T-cell (primary cell): ENCODE measurements around the gene SMIM36. TPM values are rescaled to one million over a fixed set of nuclear protein-coding genes. Genes with fewer than 3 reads are reported as not detected.
"Not testable (repeated sequence)": the region's sequence is repeated elsewhere in the genome, so short reads cannot be mapped to it uniquely, and the experiment has no call there.

Experiments used
- ATAC-seq, 4 experiments: fragments of 200-7000 bp in 3 of 4; fragments of 150-1000 bp in 1 of 4; cut with Tn5 transposase; replicated peaks in 1 of 4; 1 replicate in 3 of 4; 2 replicates in 1 of 4; pipeline ENCODE4 v1.10.0; 2021; ENCODE audit warnings: moderate library complexity in 3 of 4, mild to moderate bottlenecking in 2 of 4, moderate number of reproducible peaks in 1 of 4
- CTCF ChIA-PET, 2 donors: fragments of 300-600 bp; sonication (Branson Sonifier 250); formaldehyde crosslinking; loops; one replicate each; lab custom pipeline; 2022; ENCODE audit warnings: antibody characterized with exemption in 2 of 2; lab: Charles Lee
- POLR2A ChIA-PET, 2 donors: fragments of 300-600 bp; sonication (Branson Sonifier 250); formaldehyde crosslinking; loops; one replicate each; lab custom pipeline; 2022; ENCODE audit warnings: antibody characterized with exemption in 2 of 2; lab: Charles Lee
- DNase-seq, 35 experiments: peaks; one replicate each; pipeline versions ENCODE4 v3.0.0 to v3.0.0-alpha.2; 2013 to 2023
- H3K27ac ChIP-seq: one replicate; pipeline ENCODE4 v1.5.1; 2013; ENCODE audit warnings: low read length
- H3K27me3 ChIP-seq, 2 experiments: replicated peaks in 1 of 2; 1 replicate in 1 of 2; 2 replicates in 1 of 2; pipeline versions ENCODE4 v1.6.1 to v1.7.0; 2013; ENCODE audit warnings: low read length in 1 of 2, mixed read lengths in 1 of 2; ENCODE audit not compliant: control insufficient read depth in 2 of 2, insufficient read depth in 2 of 2; ENCODE audit errors: extremely low read depth in 1 of 2
- H3K36me3 ChIP-seq, 2 donors: 1 replicate in 1 of 2; 2 replicates in 1 of 2; pipeline versions ENCODE4 v1.6.1 to v1.7.0; 2013; ENCODE audit warnings: low read length in 1 of 2; ENCODE audit not compliant: control insufficient read depth in 2 of 2, insufficient read depth in 1 of 2; ENCODE audit errors: extremely low read depth in 1 of 2
- H3K4me1 ChIP-seq, 2 experiments: 1 replicate in 1 of 2; 2 replicates in 1 of 2; pipeline versions ENCODE4 v1.6.1 to v1.7.0; 2013; ENCODE audit warnings: low read length in 2 of 2, mixed read lengths in 1 of 2; ENCODE audit not compliant: insufficient read depth in 2 of 2, control insufficient read depth in 1 of 2; ENCODE audit errors: extremely low read depth in 1 of 2
- H3K4me3 ChIP-seq, 2 donors: 1 replicate in 1 of 2; 2 replicates in 1 of 2; pipeline versions ENCODE4 v1.5.1 to v1.7.0; 2013; ENCODE audit warnings: mild to moderate bottlenecking in 2 of 2, low read length in 1 of 2, moderate library complexity in 1 of 2; ENCODE audit not compliant: control insufficient read depth in 1 of 2; ENCODE audit errors: extremely low read depth in 1 of 2
- H3K9me3 ChIP-seq: 2 replicates; pipeline ENCODE4 v1.7.0; 2013
- H3K27ac Mint-ChIP-seq, 2 donors: one replicate each; pipeline ENCODE4 v1.8.0; 2020 to 2021; ENCODE audit warnings: mild to moderate bottlenecking in 2 of 2, mixed read lengths in 2 of 2
- H3K27me3 Mint-ChIP-seq, 2 donors: one replicate each; pipeline ENCODE4 v1.8.0; 2021 to 2022; ENCODE audit warnings: mixed read lengths in 2 of 2
- H3K36me3 Mint-ChIP-seq: one replicate; pipeline ENCODE4 v1.8.0; 2021; ENCODE audit warnings: mixed read lengths
- H3K4me1 Mint-ChIP-seq, 3 donors: one replicate each; pipeline ENCODE4 v1.8.0; 2020 to 2022; ENCODE audit warnings: mixed read lengths in 3 of 3, mild to moderate bottlenecking in 1 of 3
- H3K4me3 Mint-ChIP-seq, 3 donors: one replicate each; pipeline ENCODE4 v1.8.0; 2020 to 2022; ENCODE audit warnings: mild to moderate bottlenecking in 3 of 3, mixed read lengths in 3 of 3, moderate library complexity in 3 of 3
- H3K9me3 Mint-ChIP-seq, 3 donors: one replicate each; pipeline ENCODE4 v1.8.0; 2020 to 2022; ENCODE audit warnings: mixed read lengths in 3 of 3
- WGBS: methylation state at CpG from one replicate; pipeline ENCODE4 v1.1.5; 2013; ENCODE audit warnings: missing lambda C conversion rate; ENCODE audit not compliant: insufficient coverage; 5-methylcytosine and 5-hydroxymethylcytosine counted together
- total RNA-seq, 35 experiments: library from RNA in 6 of 35; stranded (reverse) in 6 of 35; fragments of 120-200 nt in 1 of 35; gene quantifications; one replicate each; pipeline versions ENCODE4 v1.2.1 to v1.2.4 and lab custom pipeline; 2013 to 2026

The SMIM36 gene
- total RNA-seq, 5 donors from 2014 or later (not counting 1 experiment from before 2014, with no cell fraction given): not detected

- Histone ChIP-seq H3K4me3 (no peak overlapping the region), H3K27ac (no peak overlapping the region), H3K36me3 (no peaks in the 10 kb centered on the region), H3K4me1 (peaks cover 0 to under 1% of the 10 kb centered on the region in 2 experiments), H3K27me3 (peaks cover 0 to 14% of the 10 kb centered on the region in 2 experiments), H3K9me3 (no peaks in the 10 kb centered on the region)
- DNase-seq (no peak), ATAC-seq (no peak)
- no peaks in the 10 kb centered on the region for H3K36me3 Mint-ChIP-seq
- H3K4me1 Mint-ChIP-seq: peaks cover 6 to 14% (median 6%) of the 10 kb centered on the region in 3 donors
- no CpG with 5 or more reads among the region's 2 CpGs for WGBS
- no peak overlapping the region for H3K27ac Mint-ChIP-seq
- H3K27me3 Mint-ChIP-seq: peaks cover 23 to 28% of the 10 kb centered on the region in 2 donors
- no peak overlapping the region for H3K4me3 Mint-ChIP-seq
- ChIA-PET POLR2A (interaction anchor here in 1 of 2 donors (0.5 kb wide), 1 partner anchor 106 kb away, joined by 3 read pairs; no protein-coding TSS in a partner anchor), CTCF (no interaction called here)
- no peaks in the 10 kb centered on the region for H3K9me3 Mint-ChIP-seq
Observed at GRCh38 chr17:55427587-55427882, 83.7 kb downstream of the SMIM36 start.

GRCh38 chr17:55426851-55427586, 84.2 kb downstream of the SMIM36 start:
- no peaks in the 10 kb centered on the region for H3K36me3 ChIP-seq
- no peaks in the 10 kb centered on the region for H3K9me3 ChIP-seq
- peaks cover 4 to 9% (median 5%) of the 10 kb centered on the region in 3 donors for H3K4me1 Mint-ChIP-seq
- peaks cover 23 to 28% of the 10 kb centered on the region in 2 donors for H3K27me3 Mint-ChIP-seq
- DNase-seq (no peak), ATAC-seq (no peak)
- H3K4me3 Mint-ChIP-seq: no peak overlapping the region
- ChIA-PET CTCF (no interaction called here), POLR2A (no interaction called here)
- no peak overlapping the region for H3K27ac Mint-ChIP-seq
- no peak overlapping the region for H3K4me3 ChIP-seq
- H3K9me3 Mint-ChIP-seq: no peaks in the 10 kb centered on the region
- H3K4me1 ChIP-seq: peaks cover 0 to 5% of the 10 kb centered on the region in 2 experiments
- no CpG with 5 or more reads among the region's 2 CpGs for whole genome bisulfite sequencing
- no peaks in the 10 kb centered on the region for H3K36me3 Mint-ChIP-seq
- H3K27ac ChIP-seq: no peak overlapping the region
- H3K27me3 ChIP-seq: peaks cover 0 to 14% of the 10 kb centered on the region in 2 experiments

- WGBS: 42% methylated on average over 3 of the region's 4 CpGs
- CTCF ChIA-PET: no interaction called here
- H3K36me3 Mint-ChIP-seq: no peaks in the 10 kb centered on the region
Observed at GRCh38 chr17:55424893-55425540, 86.2 kb downstream of the SMIM36 start.

GRCh38 chr17:55423535-55423934, 87.7 kb downstream of the SMIM36 start:
- ATAC-seq: no peak
- H3K4me1 ChIP-seq: peaks cover 10 to 19% of the 10 kb centered on the region in 2 experiments

More at GRCh38 chr17:55424893-55425540, 86.2 kb downstream of the SMIM36 start:
- no peaks in the 10 kb centered on the region for H3K36me3 ChIP-seq
- no peak overlapping the region for H3K27ac ChIP-seq
- peaks cover 4 to 19% of the 10 kb centered on the region in 2 experiments for H3K4me1 ChIP-seq
- H3K27me3 ChIP-seq: peaks cover 0 to 14% of the 10 kb centered on the region in 2 experiments
- no peak overlapping the region for H3K4me3 Mint-ChIP-seq
- no peaks in the 10 kb centered on the region for H3K9me3 ChIP-seq
- peaks cover 23 to 28% of the 10 kb centered on the region in 2 donors for H3K27me3 Mint-ChIP-seq
- no peak for DNase-seq
- H3K4me1 Mint-ChIP-seq: peaks cover 6 to 10% (median 10%) of the 10 kb centered on the region in 3 donors
- ATAC-seq: no peak
- POLR2A ChIA-PET: interaction anchor here in 1 of 2 donors (0.7 kb wide), 1 partner anchor 14 kb away, joined by 4 read pairs; no protein-coding TSS in a partner anchor
- H3K27ac Mint-ChIP-seq: no peak overlapping the region
- no peak overlapping the region for H3K4me3 ChIP-seq
- no peaks in the 10 kb centered on the region for H3K9me3 Mint-ChIP-seq

GRCh38 chr17:55422828-55423164, 88.5 kb downstream of the SMIM36 start:
- H3K9me3 ChIP-seq, ATAC-seq, H3K4me3 ChIP-seq, CTCF ChIA-PET, H3K36me3 Mint-ChIP-seq, H3K36me3 ChIP-seq, DNase-seq, H3K9me3 Mint-ChIP-seq, H3K27ac Mint-ChIP-seq, POLR2A ChIA-PET, H3K27ac ChIP-seq: not testable (repeated sequence)
- WGBS: no CpG with 5 or more reads among the region's 6 CpGs
- peaks cover 10 to 19% of the 10 kb centered on the region in 2 experiments for H3K4me1 ChIP-seq
- Mint-ChIP-seq H3K4me1 (peaks cover 27 to 32% (median 32%) of the 10 kb centered on the region in 3 donors), H3K27me3 (peaks cover 18 to 26% of the 10 kb centered on the region in 2 donors), H3K4me3 (peak overlapping the region; percentile 28 to 88 (median 40))
- H3K27me3 ChIP-seq: peaks cover 0 to 12% of the 10 kb centered on the region in 2 experiments

More at GRCh38 chr17:55423535-55423934, 87.7 kb downstream of the SMIM36 start:
- peaks cover 0 to 14% of the 10 kb centered on the region in 2 experiments for H3K27me3 ChIP-seq
- no peaks in the 10 kb centered on the region for H3K36me3 ChIP-seq
- no peaks in the 10 kb centered on the region for H3K36me3 Mint-ChIP-seq
- no peaks in the 10 kb centered on the region for H3K9me3 Mint-ChIP-seq
- no peak for DNase-seq
- peaks cover 21 to 25% (median 25%) of the 10 kb centered on the region in 3 donors for H3K4me1 Mint-ChIP-seq
- H3K27ac Mint-ChIP-seq: no peak overlapping the region
- no peak overlapping the region for H3K4me3 ChIP-seq
- no CpG with 5 or more reads among the region's 3 CpGs for WGBS
- CTCF ChIA-PET: no interaction called here
- H3K27me3 Mint-ChIP-seq: peaks cover 23 to 26% of the 10 kb centered on the region in 2 donors
- no peaks in the 10 kb centered on the region for H3K9me3 ChIP-seq
- POLR2A ChIA-PET: no interaction called here
- H3K4me3 Mint-ChIP-seq: no peak overlapping the region
- no peak overlapping the region for H3K27ac ChIP-seq

- peak within 1 kb of the TSS; percentile 86 to 89 for H3K27ac Mint-ChIP-seq
- peaks cover 18 to 26% of the 10 kb centered on the region in 2 donors for H3K27me3 Mint-ChIP-seq
- H3K36me3 ChIP-seq: no peaks in the 10 kb centered on the region
- DNase-seq (peak in 14 of 35 experiments; percentile 0 to 25 (median 4)), ATAC-seq (peak in 1 of 4 experiments; percentile 37)
- CTCF ChIA-PET: no interaction called here
- peaks cover 0 to 10% of the 10 kb centered on the region in 2 experiments for H3K27me3 ChIP-seq
- H3K27ac ChIP-seq: peak within 1 kb of the TSS; percentile 67
- POLR2A ChIA-PET: no interaction called here
- H3K4me1 Mint-ChIP-seq: peaks cover 40 to 45% (median 43%) of the 10 kb centered on the region in 3 donors
- WGBS: under 1% methylated on average over 52 of the region's 62 CpGs
- no peaks in the 10 kb centered on the region for H3K9me3 Mint-ChIP-seq
- no peaks in the 10 kb centered on the region for H3K9me3 ChIP-seq
- no peaks in the 10 kb centered on the region for H3K36me3 Mint-ChIP-seq
- peaks cover 10 to 19% of the 10 kb centered on the region in 2 experiments for H3K4me1 ChIP-seq
- peak within 1 kb of the TSS; percentile 81 to 88 (median 88) for H3K4me3 Mint-ChIP-seq
- peak within 1 kb of the TSS; percentile 96 to 97 for H3K4me3 ChIP-seq
Observed at GRCh38 chr17:55421179-55421934, 89.9 kb downstream of the SMIM36 start, which contains the start of gene MMD. TSS of gene MMD (minus strand) at chr17:55421835. CDS start at chr17:55421695, 140 bp downstream.
